AG10803 (cell line): ENCODE results near the gene PPT2.
"Not testable (repeated sequence)": the region's sequence is repeated elsewhere in the genome, so short reads cannot be mapped to it uniquely, and the experiment has no call there.

ENCODE experiments used
- DNase-seq: peaks from one replicate; pipeline ENCODE4 v3.0.0; 2010; ENCODE audit warnings: low read depth
- H3K4me3 ChIP-seq: 2 replicates; pipeline ENCODE4 v1.5.1; 2011; ENCODE audit warnings: mild to moderate bottlenecking, low read length, control low read depth
- TF ChIP-seq, protein P1 (sequence below): conservative IDR thresholded peaks from 2 replicates; pipeline ENCODE4 v1.5.1; 2011; ENCODE audit warnings: mild to moderate bottlenecking, low read length, control low read depth, inconsistent platforms

Gene PPT2

GRCh38 chr6:32192608-32193039, 38.7 kb downstream of the PPT2 start, which contains the start of gene GPSM3:
TSS of gene GPSM3 (minus strand) at chr6:32192643. CDS start at chr6:32192513, 130 bp downstream.
- peak; percentile 42 for DNase-seq
- H3K4me3 ChIP-seq: peak within 1 kb of the TSS; percentile 27
- TF ChIP-seq, protein P1, sequence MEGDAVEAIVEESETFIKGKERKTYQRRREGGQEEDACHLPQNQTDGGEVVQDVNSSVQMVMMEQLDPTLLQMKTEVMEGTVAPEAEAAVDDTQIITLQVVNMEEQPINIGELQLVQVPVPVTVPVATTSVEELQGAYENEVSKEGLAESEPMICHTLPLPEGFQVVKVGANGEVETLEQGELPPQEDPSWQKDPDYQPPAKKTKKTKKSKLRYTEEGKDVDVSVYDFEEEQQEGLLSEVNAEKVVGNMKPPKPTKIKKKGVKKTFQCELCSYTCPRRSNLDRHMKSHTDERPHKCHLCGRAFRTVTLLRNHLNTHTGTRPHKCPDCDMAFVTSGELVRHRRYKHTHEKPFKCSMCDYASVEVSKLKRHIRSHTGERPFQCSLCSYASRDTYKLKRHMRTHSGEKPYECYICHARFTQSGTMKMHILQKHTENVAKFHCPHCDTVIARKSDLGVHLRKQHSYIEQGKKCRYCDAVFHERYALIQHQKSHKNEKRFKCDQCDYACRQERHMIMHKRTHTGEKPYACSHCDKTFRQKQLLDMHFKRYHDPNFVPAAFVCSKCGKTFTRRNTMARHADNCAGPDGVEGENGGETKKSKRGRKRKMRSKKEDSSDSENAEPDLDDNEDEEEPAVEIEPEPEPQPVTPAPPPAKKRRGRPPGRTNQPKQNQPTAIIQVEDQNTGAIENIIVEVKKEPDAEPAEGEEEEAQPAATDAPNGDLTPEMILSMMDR: no peak

DNA sequence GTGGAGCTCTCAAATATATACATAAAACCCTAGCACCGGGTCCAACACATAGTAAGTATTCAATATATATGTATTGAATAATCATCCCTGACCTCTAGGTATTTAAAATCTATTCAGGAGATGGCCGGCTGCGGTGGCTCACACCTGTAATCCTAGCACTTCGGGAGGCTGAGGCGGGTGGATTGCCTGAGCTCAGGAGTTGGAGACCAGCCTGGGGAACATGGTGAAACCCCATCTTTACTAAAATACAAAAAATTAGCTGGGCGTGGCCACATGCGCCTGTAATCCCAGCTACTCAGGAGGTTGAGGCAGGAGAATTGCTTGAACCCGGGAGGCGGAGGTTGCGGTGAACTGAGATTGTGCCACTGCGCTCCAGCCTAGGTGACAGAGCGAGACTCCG, 39.2 kb downstream of the PPT2 start:
- H3K4me3 ChIP-seq: not testable (repeated sequence)

DNA sequence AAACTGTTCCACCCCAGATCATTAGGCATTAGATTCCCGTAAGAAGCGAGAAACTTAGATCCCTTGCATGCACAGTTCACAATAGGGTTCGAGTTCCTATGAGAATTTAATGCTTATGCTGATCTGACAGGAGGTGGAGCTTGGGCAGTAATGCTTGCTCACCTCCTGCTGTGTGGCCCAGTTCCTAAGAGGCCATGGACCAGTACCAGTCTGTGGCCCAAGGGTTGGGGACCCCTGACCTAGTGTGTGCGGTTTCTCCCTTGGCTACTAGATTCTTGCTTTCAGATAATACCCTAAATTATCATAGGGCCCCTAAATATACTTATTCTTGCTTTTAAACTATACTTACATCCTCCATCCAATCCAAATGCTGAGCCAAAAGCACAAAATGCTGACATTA, 40.4 kb downstream of the PPT2 start:
- DNase-seq: no peak
- TF ChIP-seq, protein P1: no peak
- no peak overlapping the region for H3K4me3 ChIP-seq

More for the DNA sequence above, 39.2 kb downstream of the PPT2 start:
- DNase-seq: not testable (repeated sequence)

DNA sequence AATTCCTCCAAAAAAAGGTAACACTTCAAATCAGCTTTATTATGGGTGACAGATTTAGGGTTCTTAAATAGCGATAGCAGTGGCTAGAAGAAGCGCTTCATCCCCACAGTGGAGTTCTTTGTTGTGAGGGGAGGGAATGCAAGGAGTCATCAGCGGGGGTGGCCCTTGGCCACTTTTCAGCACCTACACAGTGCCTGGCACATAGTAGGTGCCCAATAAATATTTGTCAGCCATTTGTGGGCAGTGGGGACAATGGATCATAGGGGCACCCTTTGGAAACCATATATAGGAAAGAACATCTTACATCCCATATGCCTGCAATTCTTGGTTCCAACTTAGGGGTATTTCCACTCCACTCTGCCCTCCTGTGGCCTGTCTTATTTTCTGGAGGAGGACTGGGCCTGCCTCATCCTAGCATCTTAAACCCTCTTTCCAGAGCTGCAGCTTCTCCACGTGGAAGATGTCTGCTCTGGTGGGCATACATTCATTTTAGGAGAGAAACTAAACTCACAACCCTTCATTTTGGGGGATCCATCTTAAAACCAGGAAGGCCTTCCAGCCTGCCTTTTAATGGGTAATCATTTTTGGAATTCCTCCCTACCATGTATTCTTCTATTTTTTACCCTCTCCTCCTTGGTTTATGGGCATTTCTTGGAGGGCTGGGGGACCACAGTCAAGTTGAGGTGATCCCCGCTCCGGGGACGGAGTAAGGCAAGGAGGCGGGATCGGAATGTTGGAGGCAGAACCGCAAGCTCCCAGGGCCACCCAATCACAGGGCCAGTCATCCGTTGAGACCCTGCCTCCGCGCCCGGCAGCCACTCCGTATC, 41.1 kb downstream of the PPT2 start:
- H3K4me3 ChIP-seq: peak overlapping the region; percentile 65
- peak; percentile 61 for DNase-seq
- TF ChIP-seq, protein P1: peak; percentile 72

DNA sequence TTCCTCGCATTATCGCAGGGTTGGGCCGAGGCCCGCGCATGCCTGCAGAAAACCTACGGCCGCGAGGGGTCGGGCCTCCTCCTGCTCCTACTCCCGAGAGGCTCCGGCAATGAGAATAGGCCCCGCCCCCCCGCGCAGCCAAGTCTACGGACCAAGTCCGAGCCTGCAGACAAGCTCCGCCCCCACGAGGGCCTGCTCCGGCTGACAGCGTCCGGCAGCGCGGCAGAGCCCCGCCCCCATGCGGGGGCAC, 41.6 kb downstream of the PPT2 start:
- H3K4me3 ChIP-seq: no peak overlapping the region
- DNase-seq: peak; percentile 100
- TF ChIP-seq, protein P1: peak; percentile 32

DNA sequence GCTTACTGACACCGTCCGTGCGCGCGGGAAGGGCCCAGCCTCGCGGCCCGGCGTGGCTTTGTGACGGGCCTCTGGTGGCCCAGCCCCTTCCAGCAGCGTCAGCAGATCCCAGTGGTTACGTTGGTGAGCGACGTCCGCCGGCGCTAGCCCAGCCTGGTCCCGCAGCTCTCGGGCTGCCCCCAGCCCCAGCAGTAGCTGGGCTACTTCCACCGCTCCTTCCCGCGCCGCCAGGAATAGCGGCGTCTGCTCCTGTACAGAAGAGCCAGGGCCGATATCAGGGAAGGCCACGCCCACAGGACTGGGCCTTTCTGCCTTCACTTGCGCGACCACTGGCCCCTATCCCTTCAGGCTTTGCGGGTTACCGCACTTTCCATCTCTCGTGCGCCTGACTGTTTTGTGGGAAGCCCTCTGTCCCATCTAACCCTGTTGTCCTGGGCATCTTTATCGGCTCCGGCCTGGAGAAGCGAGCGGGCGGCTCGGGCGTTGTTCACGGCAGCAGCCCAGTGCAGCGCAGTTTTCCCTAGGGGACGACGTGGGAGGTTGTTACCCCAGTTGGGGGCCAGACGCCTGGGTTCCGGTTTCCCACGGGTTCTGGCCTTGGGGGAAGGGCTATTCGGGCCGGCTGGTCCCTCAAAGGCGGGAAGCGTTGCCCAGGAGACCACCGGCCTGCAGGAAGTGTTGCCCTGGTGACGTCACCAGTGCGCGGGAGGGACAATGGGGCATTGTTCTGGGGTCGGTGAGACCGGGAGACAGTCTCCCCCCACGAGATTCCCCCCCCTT, 42.2 kb downstream of the PPT2 start:
- peak; percentile 79 for DNase-seq
- TF ChIP-seq, protein P1: no peak
- peak overlapping the region; percentile 99 for H3K4me3 ChIP-seq

DNA sequence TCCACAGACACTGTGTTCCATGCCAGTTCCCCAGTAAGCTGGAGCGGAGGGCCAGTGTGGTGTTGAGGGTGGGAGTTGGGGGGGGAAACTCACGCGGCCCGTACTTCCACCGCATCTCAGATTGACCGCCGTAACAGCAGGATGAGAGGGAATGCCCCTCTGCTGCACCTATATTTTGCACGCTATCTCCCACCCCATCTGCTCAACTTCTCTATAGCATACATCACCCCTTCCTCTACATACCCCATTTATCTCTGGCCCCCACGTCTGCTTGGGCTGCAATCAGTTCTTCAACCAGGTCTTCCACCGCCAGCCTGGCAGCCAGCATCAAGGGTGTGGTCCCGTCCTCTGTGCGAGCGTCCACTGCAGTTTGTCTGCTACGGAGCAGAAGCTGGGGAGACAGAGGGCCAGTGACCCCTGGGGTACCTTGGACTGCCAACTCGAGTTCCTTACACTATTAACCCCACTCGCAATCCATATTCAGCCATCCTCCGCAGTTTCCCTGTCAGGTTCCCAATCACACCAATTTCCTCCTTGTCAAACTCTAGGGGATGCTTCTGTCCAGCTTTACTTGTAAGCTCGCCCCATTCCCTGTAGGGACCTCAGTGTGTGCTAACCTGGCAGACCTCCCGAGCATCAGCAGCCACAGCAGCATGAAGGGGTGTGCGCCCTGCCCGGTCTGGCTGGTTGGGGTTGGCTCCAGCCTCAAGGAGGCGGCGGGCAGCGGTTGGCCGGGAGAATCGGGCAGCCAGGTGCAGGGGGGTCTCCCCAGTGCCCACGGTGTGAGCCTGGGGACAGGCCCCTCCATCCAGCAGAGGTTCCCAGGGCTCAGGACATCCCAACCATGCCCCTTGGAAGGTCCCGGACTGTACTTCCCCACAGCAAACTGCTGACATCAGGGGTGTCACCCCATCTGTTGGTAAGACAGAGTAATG, 43.0 kb downstream of the PPT2 start:
- TF ChIP-seq, protein P1: 0 out of 2 replicates have a peak, but pooled peaks have one; percentile 8
- no peak for DNase-seq
- peak overlapping the region; percentile 99 for H3K4me3 ChIP-seq
